Type B pancreatic cell (in vitro differentiated cells): ENCODE results near the gene DUSP22. TPM values are rescaled to one million over a fixed set of nuclear protein-coding genes. Genes with fewer than 3 reads are reported as not detected.

Experiments used
- DNase-seq: peaks from one replicate; pipeline ENCODE4 v3.0.0; 2021; ENCODE audit warnings: mixed read lengths; ENCODE audit not compliant: unreplicated experiment; ENCODE audit errors: extremely low spot score
- H3K27ac Mint-ChIP-seq: 2 replicates; pipeline ENCODE4 v1.8.0; 2021; ENCODE audit warnings: mild to moderate bottlenecking, mixed read lengths
- H3K27me3 Mint-ChIP-seq: 2 replicates; pipeline ENCODE4 v1.8.0; 2021; ENCODE audit warnings: mixed read lengths
- H3K36me3 Mint-ChIP-seq: 2 replicates; pipeline ENCODE4 v1.8.0; 2021; ENCODE audit warnings: mixed read lengths
- H3K4me1 Mint-ChIP-seq: one replicate; pipeline ENCODE4 v1.8.0; 2021; ENCODE audit warnings: mixed read lengths; ENCODE audit not compliant: unreplicated experiment
- H3K4me3 Mint-ChIP-seq: 2 replicates; pipeline ENCODE4 v1.8.0; 2021; ENCODE audit warnings: mild to moderate bottlenecking, mixed read lengths
- H3K9me3 Mint-ChIP-seq: 2 replicates; pipeline ENCODE4 v1.8.0; 2021; ENCODE audit warnings: mixed read lengths
- total RNA-seq: library from RNA; stranded (reverse); gene quantifications from 2 replicates; pipeline ENCODE4 v1.2.1, GENCODE V29; 2021; ENCODE audit warnings: low replicate concordance
- TF ChIP-seq, protein P1 (sequence below): fragments of 200-600 bp; sonication (generic); conservative IDR thresholded peaks from 2 replicates; pipeline ENCODE4 v1.5.0; 2021; ENCODE audit warnings: antibody characterized with exemption, mild to moderate bottlenecking

Gene DUSP22
- total RNA-seq, 1 donor from 2014 or later = 25.0 TPM

- TF ChIP-seq, protein P1, sequence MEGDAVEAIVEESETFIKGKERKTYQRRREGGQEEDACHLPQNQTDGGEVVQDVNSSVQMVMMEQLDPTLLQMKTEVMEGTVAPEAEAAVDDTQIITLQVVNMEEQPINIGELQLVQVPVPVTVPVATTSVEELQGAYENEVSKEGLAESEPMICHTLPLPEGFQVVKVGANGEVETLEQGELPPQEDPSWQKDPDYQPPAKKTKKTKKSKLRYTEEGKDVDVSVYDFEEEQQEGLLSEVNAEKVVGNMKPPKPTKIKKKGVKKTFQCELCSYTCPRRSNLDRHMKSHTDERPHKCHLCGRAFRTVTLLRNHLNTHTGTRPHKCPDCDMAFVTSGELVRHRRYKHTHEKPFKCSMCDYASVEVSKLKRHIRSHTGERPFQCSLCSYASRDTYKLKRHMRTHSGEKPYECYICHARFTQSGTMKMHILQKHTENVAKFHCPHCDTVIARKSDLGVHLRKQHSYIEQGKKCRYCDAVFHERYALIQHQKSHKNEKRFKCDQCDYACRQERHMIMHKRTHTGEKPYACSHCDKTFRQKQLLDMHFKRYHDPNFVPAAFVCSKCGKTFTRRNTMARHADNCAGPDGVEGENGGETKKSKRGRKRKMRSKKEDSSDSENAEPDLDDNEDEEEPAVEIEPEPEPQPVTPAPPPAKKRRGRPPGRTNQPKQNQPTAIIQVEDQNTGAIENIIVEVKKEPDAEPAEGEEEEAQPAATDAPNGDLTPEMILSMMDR = no peak
- H3K27ac Mint-ChIP-seq = no peak overlapping the region
- no peak for DNase-seq
- H3K4me1 Mint-ChIP-seq = no peaks in the 10 kb centered on the region
- H3K9me3 Mint-ChIP-seq = no peaks in the 10 kb centered on the region
- H3K4me3 Mint-ChIP-seq = no peak overlapping the region
- H3K36me3 Mint-ChIP-seq = peaks cover 2% of the 10 kb centered on the region
- H3K27me3 Mint-ChIP-seq = no peaks in the 10 kb centered on the region
These were observed 10.5 kb downstream of the DUSP22 start for GRCh38 chr6:302760-303159.

- no peak overlapping the region for H3K4me3 Mint-ChIP-seq
- peaks cover 7% of the 10 kb centered on the region for H3K36me3 Mint-ChIP-seq
- H3K27ac Mint-ChIP-seq = no peak overlapping the region
- no peaks in the 10 kb centered on the region for H3K9me3 Mint-ChIP-seq
- TF ChIP-seq, protein P1 = no peak
- H3K4me1 Mint-ChIP-seq = no peaks in the 10 kb centered on the region
- H3K27me3 Mint-ChIP-seq = no peaks in the 10 kb centered on the region
- DNase-seq = no peak
These were observed 11.0 kb downstream of the DUSP22 start for GRCh38 chr6:303263-303662.

GRCh38 chr6:303948-304558 is 11.8 kb downstream of the DUSP22 start:
- TF ChIP-seq, protein P1 = no peak
- Mint-ChIP-seq H3K27me3 (no peaks in the 10 kb centered on the region), H3K36me3 (peaks cover 9% of the 10 kb centered on the region), H3K9me3 (no peaks in the 10 kb centered on the region), H3K4me3 (no peak overlapping the region), H3K4me1 (no peaks in the 10 kb centered on the region), H3K27ac (no peak overlapping the region)
- no peak for DNase-seq

- Mint-ChIP-seq H3K4me1 (no peaks in the 10 kb centered on the region), H3K27ac (no peak overlapping the region), H3K27me3 (no peaks in the 10 kb centered on the region), H3K36me3 (peaks cover 9% of the 10 kb centered on the region), H3K4me3 (no peak overlapping the region), H3K9me3 (no peaks in the 10 kb centered on the region)
- no peak for DNase-seq
- TF ChIP-seq, protein P1 = no peak
These were observed 12.6 kb downstream of the DUSP22 start for GRCh38 chr6:304833-305370.

GRCh38 chr6:305371-306206 is 13.3 kb downstream of the DUSP22 start:
- no peak for DNase-seq
- peaks cover 9% of the 10 kb centered on the region for H3K36me3 Mint-ChIP-seq
- H3K9me3 Mint-ChIP-seq = no peaks in the 10 kb centered on the region
- TF ChIP-seq, protein P1 = no peak
- H3K4me1 Mint-ChIP-seq = no peaks in the 10 kb centered on the region
- no peak overlapping the region for H3K27ac Mint-ChIP-seq
- no peak overlapping the region for H3K4me3 Mint-ChIP-seq
- no peaks in the 10 kb centered on the region for H3K27me3 Mint-ChIP-seq
